Astrocyte (in vitro differentiated cells and primary cell): ENCODE results near the gene ARL15. TPM values are rescaled to one million over a fixed set of nuclear protein-coding genes. Genes with fewer than 3 reads are reported as not detected.

ENCODE experiments used
- DNase-seq: peaks from one replicate; pipeline ENCODE4 v3.0.0-alpha.2; 2010; ENCODE audit warnings: low read depth
- FAIRE-seq: peaks from 2 replicates; lab custom pipeline; 2011; peaks lifted over from hg19 to GRCh38; lab: Jason Lieb, UNC
- H2AFZ ChIP-seq: 2 replicates; pipeline ENCODE4 v1.6.0; 2012; ENCODE audit warnings: low read depth, low read length, inconsistent platforms
- H3K27ac ChIP-seq: 2 replicates; pipeline ENCODE4 v1.5.1; 2011; ENCODE audit warnings: low read depth, low read length, inconsistent platforms
- H3K27me3 ChIP-seq: 2 replicates; pipeline ENCODE4 v1.6.0; 2011; ENCODE audit warnings: low read length, inconsistent platforms; ENCODE audit not compliant: insufficient read depth
- H3K36me3 ChIP-seq: 2 replicates; pipeline ENCODE4 v1.5.1; 2011; ENCODE audit warnings: low read length, inconsistent platforms; ENCODE audit not compliant: insufficient read depth
- H3K4me1 ChIP-seq: 2 replicates; pipeline ENCODE4 v1.5.1; 2011; ENCODE audit warnings: low read length, inconsistent platforms; ENCODE audit not compliant: insufficient read depth
- H3K4me2 ChIP-seq: 2 replicates; pipeline ENCODE4 v1.6.0; 2012; ENCODE audit warnings: low read length, inconsistent platforms
- H3K4me3 ChIP-seq: 2 replicates; pipeline ENCODE4 v1.5.1; 2011; ENCODE audit warnings: low read depth, mild to moderate bottlenecking, low read length, inconsistent platforms; ENCODE audit not compliant: insufficient read depth
- H3K79me2 ChIP-seq: 2 replicates; pipeline ENCODE4 v1.6.0; 2012; ENCODE audit warnings: mild to moderate bottlenecking, low read length, inconsistent platforms; ENCODE audit not compliant: insufficient read depth
- H3K9ac ChIP-seq: 2 replicates; pipeline ENCODE4 v1.6.0; 2012; ENCODE audit warnings: mild to moderate bottlenecking, low read length, inconsistent platforms
- H3K9me3 ChIP-seq: 2 replicates; pipeline ENCODE4 v1.5.1; 2012; ENCODE audit warnings: low read depth, mild to moderate bottlenecking, low read length, inconsistent platforms; ENCODE audit not compliant: insufficient read depth
- H4K20me1 ChIP-seq: 2 replicates; pipeline ENCODE4 v1.6.0; 2012; ENCODE audit warnings: low read length, inconsistent platforms; ENCODE audit not compliant: insufficient read depth
- H3K27ac Mint-ChIP-seq: one replicate; pipeline ENCODE4 v1.8.0; 2021; ENCODE audit warnings: mild to moderate bottlenecking, mixed read lengths; ENCODE audit not compliant: unreplicated experiment
- H3K27me3 Mint-ChIP-seq: one replicate; pipeline ENCODE4 v1.8.0; 2021; ENCODE audit warnings: low read depth, mixed read lengths; ENCODE audit not compliant: unreplicated experiment
- H3K36me3 Mint-ChIP-seq: one replicate; pipeline ENCODE4 v1.8.0; 2021; ENCODE audit warnings: low read depth, mixed read lengths; ENCODE audit not compliant: unreplicated experiment
- H3K4me1 Mint-ChIP-seq: one replicate; pipeline ENCODE4 v1.8.0; 2021; ENCODE audit warnings: low read depth, mixed read lengths; ENCODE audit not compliant: unreplicated experiment
- H3K4me3 Mint-ChIP-seq: one replicate; pipeline ENCODE4 v1.8.0; 2021; ENCODE audit warnings: mild to moderate bottlenecking, moderate library complexity, mixed read lengths; ENCODE audit not compliant: unreplicated experiment
- H3K9me3 Mint-ChIP-seq: one replicate; pipeline ENCODE4 v1.8.0; 2021; ENCODE audit warnings: mild to moderate bottlenecking, mixed read lengths; ENCODE audit not compliant: unreplicated experiment
- CTCF ChIP-seq: IDR thresholded peaks from 2 replicates; pipeline ENCODE4 v1.5.1; 2011; ENCODE audit warnings: low read depth, mild to moderate bottlenecking, inconsistent platforms, low read length, moderate library complexity; ENCODE audit not compliant: insufficient read depth
- EZH2 ChIP-seq: IDR thresholded peaks from 2 replicates; pipeline ENCODE4 v1.6.1; 2012; ENCODE audit warnings: mild to moderate bottlenecking, low read length, inconsistent platforms; ENCODE audit not compliant: insufficient read depth
- total RNA-seq: library from RNA; stranded (reverse); gene quantifications from 2 replicates; pipeline ENCODE4 v1.2.1, GENCODE V29; 2021

Gene ARL15
- total RNA-seq, 1 donor from 2014 or later: 29.1 TPM

DNA sequence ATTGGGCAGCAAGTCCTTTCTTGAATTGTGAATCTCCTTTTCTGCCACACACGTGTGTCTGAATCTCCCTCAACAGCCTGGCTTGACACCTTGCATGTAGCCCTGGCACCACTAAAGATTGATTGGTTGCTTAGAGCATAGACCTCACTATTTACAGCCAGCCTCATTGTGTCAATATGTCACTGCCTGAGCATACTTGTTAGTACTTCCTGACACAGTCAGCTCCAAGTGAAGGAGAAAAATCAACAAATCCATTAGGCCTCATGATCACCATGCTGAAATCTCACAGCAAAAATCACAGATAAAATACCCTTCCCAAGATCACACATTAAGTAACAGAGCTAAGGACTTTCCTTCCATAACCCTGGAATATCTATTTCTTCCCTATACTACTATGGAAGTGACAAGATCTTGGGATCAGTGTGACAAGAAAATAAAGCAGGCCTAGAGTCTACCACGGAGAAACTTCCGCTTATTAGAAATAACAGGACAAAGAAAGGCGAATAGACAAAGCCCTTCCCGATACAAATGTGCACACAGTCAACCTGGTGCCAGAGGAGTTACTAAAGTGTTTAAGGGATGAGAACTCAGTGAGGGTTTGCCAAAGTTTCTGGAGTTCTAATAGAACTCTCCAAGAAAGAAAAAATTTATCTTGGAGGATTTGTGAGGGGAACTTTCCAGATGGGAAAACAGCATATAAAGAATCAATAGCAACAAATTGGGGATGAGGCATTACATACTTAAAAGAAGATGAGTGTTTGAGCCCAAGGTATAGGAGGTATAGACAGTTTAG is 5.6 kb upstream of the ARL15 start:
- Histone ChIP-seq H3K27me3 (peaks cover 8% of the 10 kb centered on the region), H3K79me2 (no peaks in the 10 kb centered on the region), H4K20me1 (no peaks in the 10 kb centered on the region), H3K4me2 (no peak overlapping the region), H2AFZ (no peak overlapping the region), H3K4me1 (peaks cover 7% of the 10 kb centered on the region), H3K27ac (no peak overlapping the region), H3K36me3 (no peaks in the 10 kb centered on the region), H3K4me3 (no peak overlapping the region), H3K9ac (no peak overlapping the region), H3K9me3 (no peaks in the 10 kb centered on the region)
- Mint-ChIP-seq H3K4me3 (no peak overlapping the region), H3K9me3 (no peaks in the 10 kb centered on the region), H3K4me1 (peaks cover 2% of the 10 kb centered on the region), H3K36me3 (no peaks in the 10 kb centered on the region), H3K27ac (no peak overlapping the region), H3K27me3 (peaks cover 2% of the 10 kb centered on the region)
- no peak for DNase-seq
- TF ChIP-seq EZH2 (no peak), CTCF (no peak)
- no peak for FAIRE-seq

- no peak for DNase-seq
- Histone ChIP-seq H2AFZ (no peak overlapping the region), H3K9me3 (no peaks in the 10 kb centered on the region), H3K4me2 (no peak overlapping the region), H3K9ac (no peak overlapping the region), H3K27me3 (peaks cover 3% of the 10 kb centered on the region), H3K27ac (no peak overlapping the region), H3K79me2 (peaks cover 12% of the 10 kb centered on the region), H3K36me3 (no peaks in the 10 kb centered on the region), H3K4me3 (no peak overlapping the region), H4K20me1 (peaks cover 9% of the 10 kb centered on the region), H3K4me1 (peaks cover 7% of the 10 kb centered on the region)
- FAIRE-seq: no peak
- Mint-ChIP-seq H3K4me1 (peaks cover 3% of the 10 kb centered on the region), H3K36me3 (no peaks in the 10 kb centered on the region), H3K27me3 (no peaks in the 10 kb centered on the region), H3K27ac (no peak overlapping the region), H3K4me3 (no peak overlapping the region), H3K9me3 (no peaks in the 10 kb centered on the region)
- TF ChIP-seq EZH2 (no peak), CTCF (no peak)
Observed at GRCh38 chr5:54313311-54314270, 3.2 kb upstream of the ARL15 start.
